WI38 (cell line): ENCODE data around the gene ANGPTL2.

ENCODE experiments used
- H3K4me3 ChIP-seq: 2 replicates; pipeline ENCODE4 v1.5.1; 2011; ENCODE audit warnings: low read depth, mild to moderate bottlenecking, control low read depth, low read length
- TF ChIP-seq, protein P1 (sequence below): IDR thresholded peaks from 2 replicates; pipeline ENCODE4 v1.5.1; 2012; ENCODE audit warnings: low read depth, mild to moderate bottlenecking, control low read depth, low read length

ANGPTL2 gene

DNA sequence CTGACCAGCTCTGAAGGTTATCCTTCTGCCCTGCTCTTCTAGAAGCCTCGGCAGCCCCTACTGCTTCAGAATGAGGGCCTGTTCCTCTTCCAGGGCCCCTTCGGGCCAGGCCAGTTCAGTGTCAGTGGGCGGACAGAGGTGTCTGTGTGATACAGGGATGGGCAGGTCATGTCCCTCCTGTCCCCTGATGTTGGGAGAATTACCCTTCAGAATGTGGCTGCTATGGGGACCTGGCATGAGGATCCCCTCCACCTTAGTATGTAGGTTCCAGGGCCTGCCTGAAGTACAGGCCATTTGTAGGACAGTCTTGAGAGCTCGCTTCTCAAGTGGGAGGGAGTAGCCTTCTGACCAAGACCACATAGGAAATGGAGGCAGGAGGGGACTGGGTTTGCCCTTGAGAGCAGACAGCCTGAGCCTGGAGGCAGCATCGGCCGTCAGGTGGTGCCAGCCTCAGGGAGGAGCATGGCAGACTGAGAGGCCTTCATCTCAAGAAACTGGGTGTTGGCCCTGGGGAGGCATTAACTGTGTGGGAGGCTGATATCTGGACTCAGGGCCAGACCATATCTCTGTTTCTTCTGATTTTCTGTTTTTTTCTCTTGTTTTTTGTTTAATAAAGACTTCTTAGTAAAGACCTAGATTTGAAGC is 32.0 kb downstream of the ANGPTL2 start:
- H3K4me3 ChIP-seq = no peak overlapping the region
- TF ChIP-seq, protein P1, sequence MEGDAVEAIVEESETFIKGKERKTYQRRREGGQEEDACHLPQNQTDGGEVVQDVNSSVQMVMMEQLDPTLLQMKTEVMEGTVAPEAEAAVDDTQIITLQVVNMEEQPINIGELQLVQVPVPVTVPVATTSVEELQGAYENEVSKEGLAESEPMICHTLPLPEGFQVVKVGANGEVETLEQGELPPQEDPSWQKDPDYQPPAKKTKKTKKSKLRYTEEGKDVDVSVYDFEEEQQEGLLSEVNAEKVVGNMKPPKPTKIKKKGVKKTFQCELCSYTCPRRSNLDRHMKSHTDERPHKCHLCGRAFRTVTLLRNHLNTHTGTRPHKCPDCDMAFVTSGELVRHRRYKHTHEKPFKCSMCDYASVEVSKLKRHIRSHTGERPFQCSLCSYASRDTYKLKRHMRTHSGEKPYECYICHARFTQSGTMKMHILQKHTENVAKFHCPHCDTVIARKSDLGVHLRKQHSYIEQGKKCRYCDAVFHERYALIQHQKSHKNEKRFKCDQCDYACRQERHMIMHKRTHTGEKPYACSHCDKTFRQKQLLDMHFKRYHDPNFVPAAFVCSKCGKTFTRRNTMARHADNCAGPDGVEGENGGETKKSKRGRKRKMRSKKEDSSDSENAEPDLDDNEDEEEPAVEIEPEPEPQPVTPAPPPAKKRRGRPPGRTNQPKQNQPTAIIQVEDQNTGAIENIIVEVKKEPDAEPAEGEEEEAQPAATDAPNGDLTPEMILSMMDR = no peak

DNA sequence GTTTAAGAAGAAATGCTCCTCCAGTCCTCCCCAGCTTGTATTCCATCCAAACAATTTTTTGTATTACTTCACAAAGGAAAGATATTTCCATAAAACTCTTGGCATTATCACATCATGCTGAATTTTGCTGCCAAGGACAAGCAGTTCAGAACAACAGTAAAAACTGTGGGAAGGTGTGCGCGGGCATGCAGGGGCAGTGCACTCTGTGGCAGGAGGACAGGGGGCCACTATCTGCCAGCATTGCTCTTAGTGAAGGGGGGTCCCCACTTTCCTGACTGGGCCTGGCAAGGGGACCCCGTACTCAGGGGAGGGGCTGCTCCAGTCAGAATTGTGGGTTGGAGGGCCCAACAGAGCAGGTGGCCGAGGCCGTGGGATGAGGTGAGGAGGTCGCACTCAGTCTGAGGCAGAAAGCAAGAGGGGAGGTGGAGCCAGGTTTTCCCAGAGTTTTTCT is 32.8 kb downstream of the ANGPTL2 start:
- H3K4me3 ChIP-seq = no peak overlapping the region

DNA sequence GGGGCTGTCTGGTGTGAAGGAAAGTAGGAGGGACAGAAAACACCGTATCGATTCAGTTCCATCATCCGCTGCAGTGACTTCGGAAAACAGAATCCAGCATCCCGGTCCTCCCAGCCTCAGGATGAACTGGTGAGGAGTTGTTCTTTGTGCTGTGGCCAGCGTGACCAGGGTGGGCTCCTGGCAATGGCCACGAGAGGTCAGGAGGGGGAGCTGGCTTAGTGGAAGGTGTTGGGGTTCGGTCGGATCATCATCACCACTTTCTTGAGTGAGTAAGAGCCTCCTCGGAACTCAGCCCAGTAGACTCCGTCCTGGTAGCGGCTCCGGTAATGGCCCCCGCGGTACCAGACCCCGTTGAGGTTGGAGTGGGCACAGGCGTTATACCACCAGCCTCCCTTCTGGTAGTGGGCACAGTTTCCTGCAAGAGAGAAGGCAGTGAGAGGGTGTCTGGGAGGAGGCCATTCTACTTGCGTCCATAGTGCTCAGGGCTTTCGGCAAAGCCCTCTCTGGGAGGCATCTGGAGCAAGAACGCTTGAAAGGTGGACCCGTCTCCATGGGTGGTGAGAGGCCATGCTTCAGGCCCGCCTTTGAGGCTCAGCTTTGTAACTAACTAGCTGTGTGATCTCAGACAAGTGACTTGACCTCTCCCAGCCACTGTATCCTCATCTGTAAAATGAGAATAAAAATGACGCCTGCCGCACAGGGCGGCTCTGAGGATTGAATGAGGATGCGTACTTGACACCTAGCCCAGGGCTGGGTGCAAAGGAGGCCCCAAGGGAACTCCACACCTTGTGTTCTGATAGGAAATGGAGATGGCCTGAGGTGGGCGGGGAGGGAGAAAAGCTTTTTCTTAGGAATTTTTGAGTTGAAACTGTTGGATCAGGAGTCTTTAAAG is 33.5 kb downstream of the ANGPTL2 start:
- TF ChIP-seq, protein P1 = no peak
- H3K4me3 ChIP-seq = no peak overlapping the region

More for the DNA sequence above, 32.8 kb downstream of the ANGPTL2 start:
- TF ChIP-seq, protein P1 = no peak

DNA sequence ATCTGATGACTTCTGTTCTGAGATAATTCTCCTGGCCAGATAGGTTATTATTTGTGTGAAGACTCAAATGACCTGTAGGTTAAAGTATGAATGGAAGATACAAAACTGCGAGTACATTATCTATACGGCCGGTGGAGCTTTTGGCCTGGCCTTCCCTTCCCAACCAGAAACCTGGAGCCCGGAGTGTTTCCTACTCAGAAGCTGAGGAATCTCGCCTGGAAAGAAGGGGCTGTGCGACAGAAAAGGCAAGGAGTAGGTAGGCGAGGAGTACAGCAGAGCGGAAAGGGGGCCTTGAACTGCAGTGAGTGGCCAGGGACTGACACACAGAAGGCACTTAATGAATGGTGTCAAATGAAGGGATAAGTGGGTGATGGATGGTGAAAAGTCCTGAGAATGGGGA is 34.6 kb downstream of the ANGPTL2 start:
- H3K4me3 ChIP-seq = no peak overlapping the region
- TF ChIP-seq, protein P1 = no peak

DNA sequence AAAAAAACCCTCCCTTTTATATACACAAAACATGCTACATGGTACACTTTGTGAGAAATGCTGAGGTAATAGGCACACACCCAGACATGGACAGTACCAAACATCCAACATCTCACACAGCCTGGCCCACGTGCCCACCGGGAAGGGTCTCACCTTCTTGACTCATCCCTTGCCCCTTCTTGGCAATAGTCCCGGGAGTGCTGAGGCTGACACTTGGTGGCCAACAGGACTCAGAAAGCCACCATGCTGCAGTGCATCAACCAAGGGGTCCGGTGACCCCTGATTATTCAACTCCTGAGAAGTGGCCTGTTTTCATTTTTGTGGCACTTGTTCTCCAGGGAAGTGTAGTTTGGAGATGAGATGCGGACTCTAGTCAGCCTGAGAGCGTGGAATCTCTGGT is 35.0 kb downstream of the ANGPTL2 start:
- TF ChIP-seq, protein P1 = no peak
- H3K4me3 ChIP-seq = no peak overlapping the region

DNA sequence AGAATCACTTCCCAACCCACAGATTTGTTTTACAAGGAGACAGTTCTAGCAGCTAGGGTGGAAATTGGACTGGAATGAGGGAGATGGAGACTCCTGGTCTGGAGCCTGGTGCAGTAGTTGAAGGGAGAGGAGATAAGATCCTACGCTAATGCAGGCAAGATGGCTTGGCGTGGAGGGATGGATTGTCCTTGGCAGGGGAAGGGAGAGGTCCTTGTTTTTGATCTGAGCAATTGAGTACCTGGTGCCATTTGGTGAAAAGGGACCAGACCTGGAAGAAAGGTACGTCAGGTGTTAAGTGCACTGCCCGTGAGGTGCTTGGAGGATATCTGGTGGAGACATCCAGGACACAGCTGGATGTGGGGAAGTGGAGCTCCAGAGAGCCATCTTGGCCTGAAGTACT is 35.7 kb downstream of the ANGPTL2 start:
- no peak overlapping the region for H3K4me3 ChIP-seq
- TF ChIP-seq, protein P1 = no peak

DNA sequence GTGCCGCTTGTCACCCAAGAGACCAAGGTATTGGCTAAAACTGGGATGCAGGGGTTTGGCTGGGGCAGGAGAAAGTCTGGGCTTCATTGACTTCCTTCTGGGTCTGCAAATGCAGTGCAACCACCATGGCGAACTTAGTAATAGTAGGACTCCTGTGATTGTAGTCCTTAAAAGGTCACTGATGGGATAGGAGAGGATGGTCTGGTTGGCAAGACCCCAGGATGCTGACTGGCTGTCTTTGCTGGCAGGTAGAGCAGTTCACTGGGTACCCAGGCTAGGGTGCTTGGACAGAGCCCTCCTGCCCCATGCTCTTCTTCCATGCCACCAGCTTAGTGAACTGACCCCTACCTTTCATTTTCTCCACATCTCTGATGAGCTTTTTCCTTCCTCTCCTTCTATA is 37.2 kb downstream of the ANGPTL2 start:
- no peak overlapping the region for H3K4me3 ChIP-seq
- TF ChIP-seq, protein P1 = no peak
